Measurements from ENCODE around the gene ACOT13. TPM values are rescaled to one million over a fixed set of nuclear protein-coding genes. Genes with fewer than 3 reads are reported as not detected.

Gene ACOT13
- total RNA-seq, 2 donors from 2014 or later: 8.8 to 15.9 TPM

DNA sequence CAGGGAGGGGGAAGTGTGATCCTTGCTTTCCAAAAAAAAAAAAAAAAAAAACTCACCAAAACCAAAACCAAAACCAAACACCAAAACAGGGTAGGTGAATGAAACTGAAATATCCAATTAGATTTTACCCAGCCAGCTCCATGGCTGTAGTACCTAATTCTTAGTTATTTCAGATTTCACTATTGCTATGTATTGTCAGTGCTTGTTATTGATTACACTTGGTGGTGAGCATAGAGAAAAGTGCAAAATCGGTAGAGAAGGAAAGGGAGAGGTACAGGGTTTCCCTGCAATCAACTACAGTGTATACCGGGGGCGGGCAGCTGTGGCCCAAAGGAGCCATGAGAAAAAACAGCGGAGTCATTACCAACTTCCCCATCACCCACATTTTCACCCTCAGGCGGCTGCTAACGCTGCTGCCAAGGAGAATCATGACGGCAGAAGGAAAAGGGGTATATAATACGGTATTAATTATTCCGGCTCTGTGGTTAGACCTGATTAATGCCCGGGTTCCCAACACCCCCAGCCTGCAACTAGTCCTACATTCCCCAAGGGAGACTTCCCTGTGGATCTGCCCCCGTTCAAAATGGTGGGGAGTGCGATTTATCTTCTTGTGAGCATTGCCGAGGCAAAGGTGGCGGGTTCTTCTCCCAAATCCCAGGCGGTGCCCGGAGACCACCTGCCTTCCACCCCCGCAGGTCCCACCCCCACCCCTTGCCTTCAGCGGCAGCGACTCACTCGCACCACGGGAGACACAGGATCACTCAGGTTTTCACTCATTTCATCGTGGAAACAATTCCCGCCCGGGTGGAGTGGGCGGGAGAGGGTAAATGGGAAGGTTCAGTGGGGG is 52.5 kb downstream of the ACOT13 start, which contains the start of gene C6orf62:
Gene C6orf62, minus strand, starts transcription at position 30 of the 847 bp plus-strand sequence. CDS start 486 bp downstream, outside the sequence.
- intact Hi-C loops (cut with DNase I): no loop called here
- H3K9me3 ChIP-seq: no peaks in the 10 kb centered on the region
- 0% methylated on average over 25 of the region's 25 CpGs for WGBS
- DNase-seq (ENCODE audit: low spot score): no peak
- no peaks in the 10 kb centered on the region for H3K27me3 ChIP-seq (replicated peaks; ENCODE audit: insufficient read depth)
- H3K4me1 ChIP-seq (replicated peaks): peaks cover 9% of the 10 kb centered on the region
- peak within 1 kb of the TSS; percentile 98 to 100 for H3K27ac ChIP-seq
- TF ChIP-seq, protein P1, sequence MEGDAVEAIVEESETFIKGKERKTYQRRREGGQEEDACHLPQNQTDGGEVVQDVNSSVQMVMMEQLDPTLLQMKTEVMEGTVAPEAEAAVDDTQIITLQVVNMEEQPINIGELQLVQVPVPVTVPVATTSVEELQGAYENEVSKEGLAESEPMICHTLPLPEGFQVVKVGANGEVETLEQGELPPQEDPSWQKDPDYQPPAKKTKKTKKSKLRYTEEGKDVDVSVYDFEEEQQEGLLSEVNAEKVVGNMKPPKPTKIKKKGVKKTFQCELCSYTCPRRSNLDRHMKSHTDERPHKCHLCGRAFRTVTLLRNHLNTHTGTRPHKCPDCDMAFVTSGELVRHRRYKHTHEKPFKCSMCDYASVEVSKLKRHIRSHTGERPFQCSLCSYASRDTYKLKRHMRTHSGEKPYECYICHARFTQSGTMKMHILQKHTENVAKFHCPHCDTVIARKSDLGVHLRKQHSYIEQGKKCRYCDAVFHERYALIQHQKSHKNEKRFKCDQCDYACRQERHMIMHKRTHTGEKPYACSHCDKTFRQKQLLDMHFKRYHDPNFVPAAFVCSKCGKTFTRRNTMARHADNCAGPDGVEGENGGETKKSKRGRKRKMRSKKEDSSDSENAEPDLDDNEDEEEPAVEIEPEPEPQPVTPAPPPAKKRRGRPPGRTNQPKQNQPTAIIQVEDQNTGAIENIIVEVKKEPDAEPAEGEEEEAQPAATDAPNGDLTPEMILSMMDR (IDR thresholded peaks at IDR 0.05): no peak
- TF ChIP-seq POLR2A (IDR thresholded peaks at IDR 0.05) (no peak), POLR2AphosphoS5 (IDR thresholded peaks at IDR 0.05) (no peak)
- no peaks in the 10 kb centered on the region for H3K36me3 ChIP-seq
- peak within 1 kb of the TSS; percentile 87 to 97 for H3K4me3 ChIP-seq

DNA sequence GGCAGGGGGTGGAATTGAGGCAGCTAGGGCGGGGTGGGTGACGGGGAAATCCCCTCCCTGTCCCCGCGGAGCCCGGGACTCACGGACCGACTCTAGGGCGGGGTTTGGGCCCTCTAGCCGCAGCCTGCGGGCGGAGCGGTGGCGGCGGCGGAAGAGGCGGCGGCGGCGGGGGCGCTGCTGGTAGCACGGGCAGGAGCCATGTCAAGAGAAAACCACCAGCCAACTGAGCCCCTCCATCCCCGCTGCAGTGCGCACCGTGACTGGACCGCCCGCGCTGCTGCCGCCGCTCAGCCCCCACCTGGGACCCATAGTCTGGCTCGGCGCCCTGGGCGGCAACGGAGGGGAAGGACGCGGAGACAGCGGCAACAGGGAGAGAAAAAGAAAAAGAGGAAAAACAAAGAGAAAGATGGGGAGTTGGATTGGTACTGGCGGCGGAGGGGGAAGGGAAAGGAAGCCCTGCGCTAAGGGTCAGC is 53.3 kb downstream of the ACOT13 start:
- DNase-seq (ENCODE audit: low spot score): peak; percentile 12
- H3K9me3 ChIP-seq: no peaks in the 10 kb centered on the region
- intact Hi-C loops (cut with DNase I): loop anchor here (2.0 to 5.0 kb wide), 2 partner anchors 52 to 53 kb away; partner anchors contain the start of genes ACOT13, GMNN and TDP2
- TF ChIP-seq POLR2AphosphoS5 (IDR thresholded peaks at IDR 0.05): no peak
- no peak for TF ChIP-seq POLR2A (IDR thresholded peaks at IDR 0.05)
- TF ChIP-seq, protein P1 (IDR thresholded peaks at IDR 0.05): no peak
- WGBS: under 1% methylated on average over 24 of the region's 39 CpGs
- no peaks in the 10 kb centered on the region for H3K27me3 ChIP-seq (replicated peaks; ENCODE audit: insufficient read depth)
- peaks cover 6% of the 10 kb centered on the region for H3K4me1 ChIP-seq (replicated peaks)
- H3K27ac ChIP-seq: peak overlapping the region; percentile 98 to 100
- H3K36me3 ChIP-seq: no peaks in the 10 kb centered on the region
- H3K4me3 ChIP-seq: peak overlapping the region; percentile 87 to 97

DNA sequence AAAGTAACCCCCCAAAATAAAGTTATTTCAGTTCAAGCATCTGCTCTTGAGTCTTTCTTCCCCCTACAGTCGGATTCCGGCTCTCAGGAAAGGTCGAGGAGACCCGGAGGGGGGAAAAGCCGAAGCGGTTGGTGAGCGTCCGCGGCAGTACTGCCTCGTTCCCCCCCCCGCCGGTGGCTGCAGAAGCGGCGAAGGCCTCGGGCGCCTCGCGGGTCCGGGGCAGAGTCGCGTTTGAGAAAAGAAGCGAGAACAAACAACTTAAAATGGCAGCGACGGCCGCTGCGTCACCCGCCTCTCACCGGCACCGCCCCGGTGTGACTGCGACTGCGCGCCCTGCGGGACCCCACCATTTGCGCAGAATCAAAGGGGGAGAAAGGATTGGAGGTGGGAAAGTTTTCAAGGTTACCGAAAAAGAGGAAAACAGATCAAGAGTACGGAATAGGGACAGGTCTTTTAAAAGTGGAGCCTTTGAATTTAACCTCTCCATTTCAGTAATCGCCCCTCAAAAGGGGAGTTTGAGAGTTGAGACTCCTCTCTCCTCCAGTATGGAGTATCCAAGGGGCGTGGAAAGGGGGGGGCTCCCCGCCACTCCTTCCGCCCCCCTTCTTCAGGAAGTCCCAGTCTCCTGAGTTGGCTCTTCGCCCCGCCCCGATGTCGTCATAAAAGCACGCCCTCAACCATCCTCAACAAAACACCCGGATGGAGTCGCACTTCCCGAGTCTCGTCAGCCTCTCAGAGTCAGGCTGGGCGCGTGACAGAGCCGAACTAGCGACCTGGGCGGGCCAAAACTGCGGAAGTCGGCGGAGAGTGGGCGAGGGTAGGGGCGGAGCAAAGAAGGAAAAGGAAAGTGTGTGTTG is 54.0 kb downstream of the ACOT13 start:
- Histone ChIP-seq H3K27me3 (replicated peaks; ENCODE audit: insufficient read depth) (no peaks in the 10 kb centered on the region), H3K4me3 (peak overlapping the region; percentile 87 to 97), H3K9me3 (no peaks in the 10 kb centered on the region), H3K27ac (peak overlapping the region; percentile 98 to 100), H3K4me1 (replicated peaks) (peaks cover 4% of the 10 kb centered on the region), H3K36me3 (no peaks in the 10 kb centered on the region)
- DNase-seq (ENCODE audit: low spot score): peak; percentile 100
- TF ChIP-seq POLR2AphosphoS5 (IDR thresholded peaks at IDR 0.05): peak; percentile 98
- TF ChIP-seq, protein P1 (IDR thresholded peaks at IDR 0.05): peak in 1 of 4 experiments; percentile 6
- TF ChIP-seq POLR2A (IDR thresholded peaks at IDR 0.05): peak; percentile 99
- under 1% methylated on average over 60 of the region's 60 CpGs for WGBS
- intact Hi-C loops (cut with DNase I): loop anchor here (2.0 to 5.0 kb wide), 2 partner anchors 51 to 54 kb away; partner anchors contain the start of genes ACOT13, GMNN and TDP2

DNA sequence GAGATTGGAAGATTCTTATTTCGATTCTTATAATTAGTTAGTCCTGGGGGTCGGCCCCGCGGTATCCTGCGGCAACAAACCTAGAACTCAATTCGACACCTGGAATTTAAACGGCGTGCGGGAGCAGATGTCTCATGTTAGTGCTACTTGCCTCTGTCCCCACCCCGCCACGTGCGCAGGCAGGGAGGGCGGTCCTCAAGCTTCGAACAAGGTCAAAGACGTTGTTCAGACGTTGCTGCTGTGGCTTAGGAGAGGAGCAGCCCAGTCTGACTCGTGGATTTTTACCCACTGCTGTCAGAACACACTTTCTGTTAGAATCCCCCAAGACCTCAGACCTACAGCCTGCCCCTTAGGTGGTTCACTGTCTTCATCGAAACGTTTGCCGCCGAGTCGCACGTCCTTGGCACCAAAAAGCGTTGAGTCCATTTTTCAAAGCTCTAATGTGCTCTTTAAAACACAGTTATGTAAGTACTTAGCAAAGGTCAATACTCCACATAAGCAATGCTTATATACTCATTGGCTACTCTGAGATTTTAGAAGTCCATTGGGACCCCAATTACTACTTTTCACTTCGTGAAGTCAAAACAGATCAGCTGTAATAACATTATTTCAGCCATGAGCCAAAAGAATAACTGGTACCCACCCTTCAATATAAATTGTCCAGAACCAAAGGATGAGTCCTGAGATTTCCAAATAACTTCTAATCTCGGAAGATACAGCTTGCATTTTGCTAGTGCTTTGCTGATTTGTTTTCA is 54.8 kb downstream of the ACOT13 start:
- peak overlapping the region; percentile 51 to 87 for H3K4me3 ChIP-seq
- H3K27ac ChIP-seq: peak overlapping the region; percentile 98 to 100
- TF ChIP-seq POLR2A (IDR thresholded peaks at IDR 0.05): peak; percentile 72
- TF ChIP-seq, protein P1 (IDR thresholded peaks at IDR 0.05): no peak
- no peaks in the 10 kb centered on the region for H3K9me3 ChIP-seq
- intact Hi-C loops (cut with DNase I): loop anchor here (2.0 to 5.0 kb wide), 2 partner anchors 51 to 55 kb away; partner anchors contain the start of genes ACOT13, GMNN and TDP2
- no peaks in the 10 kb centered on the region for H3K36me3 ChIP-seq
- no peaks in the 10 kb centered on the region for H3K4me1 ChIP-seq (replicated peaks)
- H3K27me3 ChIP-seq (replicated peaks; ENCODE audit: insufficient read depth): no peaks in the 10 kb centered on the region
- WGBS: 5% methylated on average over 26 of the region's 26 CpGs
- DNase-seq (ENCODE audit: low spot score): peak; percentile 88
